ENCODE data around the gene KRTAP17-1. TPM values are rescaled to one million over a fixed set of nuclear protein-coding genes. Genes with fewer than 3 reads are reported as not detected.
"Not testable (repeated sequence)": the region's sequence is repeated elsewhere in the genome, so short reads cannot be mapped to it uniquely, and the experiment has no call there.

Gene KRTAP17-1
- polyA plus RNA-seq, 2 donors, result not detected

DNA sequence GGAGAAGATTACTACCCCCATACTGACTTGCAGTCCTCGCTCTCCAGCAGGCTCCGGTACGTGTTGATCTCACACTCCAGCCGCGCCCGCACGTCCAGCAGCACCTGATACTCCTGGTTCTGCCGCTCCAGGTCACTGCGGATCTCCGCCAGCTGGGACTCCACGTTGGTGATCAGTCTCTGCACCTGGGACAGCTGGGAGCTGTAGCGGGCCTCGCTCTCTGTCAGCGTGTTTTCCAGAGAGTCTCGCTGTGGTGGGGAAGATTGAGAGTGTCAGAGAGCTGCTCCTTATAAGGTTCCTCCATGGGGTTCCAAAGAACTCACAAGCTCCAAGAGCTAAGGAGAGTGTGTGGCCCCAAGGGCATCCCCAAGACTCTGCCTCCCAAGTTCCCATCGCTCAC is 30.9 kb upstream of the KRTAP17-1 start:
- H3K9me3 ChIP-seq (ENCODE audit: control insufficient read depth in 2 of 2, insufficient read depth in 1 of 2, low read depth in 1 of 2, low read length in 1 of 2); H3K36me3 ChIP-seq (ENCODE audit: control insufficient read depth in 2 of 2, insufficient read depth in 2 of 2, low read length in 1 of 2); H3K27me3 ChIP-seq (ENCODE audit: control insufficient read depth in 1 of 2, insufficient read depth in 2 of 2, low read length in 2 of 2); H3K4me3 ChIP-seq (ENCODE audit: low read depth in 1 of 2, low read length in 2 of 2): not testable (repeated sequence)
- H3K27ac ChIP-seq (ENCODE audit: low read depth in 2 of 2, low read length in 1 of 2), result peak overlapping the region in 1 of 2 donors; percentile 28
- H3K4me1 ChIP-seq (ENCODE audit: control insufficient read depth in 2 of 2, insufficient read depth in 2 of 2, low read length in 1 of 2), result peaks cover 6 to 17% of the 10 kb centered on the region in 2 donors
- WGBS, 2 donors, result 67 to 73% methylated on average over 16 of the region's 16 CpGs

DNA sequence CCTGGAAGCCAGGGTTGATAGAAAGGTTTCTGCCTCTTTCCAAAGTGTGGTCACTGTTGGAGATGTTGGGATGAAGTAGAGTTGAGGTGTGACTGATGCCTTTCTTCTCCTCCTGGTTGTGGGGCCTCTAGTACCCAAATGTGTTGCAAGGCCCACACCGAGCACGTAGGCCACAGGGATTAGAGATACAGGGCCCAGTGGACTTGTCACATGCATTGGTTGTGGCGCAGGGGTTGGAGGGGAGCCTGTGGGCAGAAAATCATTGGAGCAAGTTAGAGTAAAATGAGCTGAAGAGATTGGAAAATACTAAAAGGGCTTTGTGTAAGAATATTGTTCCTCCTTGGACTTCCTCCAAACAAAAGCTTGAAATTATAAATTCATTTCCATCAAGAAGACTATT is 30.5 kb upstream of the KRTAP17-1 start:
- Histone ChIP-seq H3K4me1 (ENCODE audit: control insufficient read depth in 2 of 2, insufficient read depth in 2 of 2, low read length in 1 of 2) (peaks cover 6 to 18% of the 10 kb centered on the region in 2 donors), H3K27ac (ENCODE audit: low read depth in 2 of 2, low read length in 1 of 2) (peak overlapping the region in 1 of 2 donors; percentile 28), H3K36me3 (ENCODE audit: control insufficient read depth in 2 of 2, insufficient read depth in 2 of 2, low read length in 1 of 2) (no peaks in the 10 kb centered on the region), H3K27me3 (ENCODE audit: control insufficient read depth in 1 of 2, insufficient read depth in 2 of 2, low read length in 2 of 2) (no peaks in the 10 kb centered on the region), H3K4me3 (ENCODE audit: low read depth in 1 of 2, low read length in 2 of 2) (no peak overlapping the region), H3K9me3 (ENCODE audit: control insufficient read depth in 2 of 2, insufficient read depth in 1 of 2, low read depth in 1 of 2, low read length in 1 of 2) (no peaks in the 10 kb centered on the region)
- 66 to 68% methylated on average over 3 of the region's 3 CpGs for WGBS, 2 donors

DNA sequence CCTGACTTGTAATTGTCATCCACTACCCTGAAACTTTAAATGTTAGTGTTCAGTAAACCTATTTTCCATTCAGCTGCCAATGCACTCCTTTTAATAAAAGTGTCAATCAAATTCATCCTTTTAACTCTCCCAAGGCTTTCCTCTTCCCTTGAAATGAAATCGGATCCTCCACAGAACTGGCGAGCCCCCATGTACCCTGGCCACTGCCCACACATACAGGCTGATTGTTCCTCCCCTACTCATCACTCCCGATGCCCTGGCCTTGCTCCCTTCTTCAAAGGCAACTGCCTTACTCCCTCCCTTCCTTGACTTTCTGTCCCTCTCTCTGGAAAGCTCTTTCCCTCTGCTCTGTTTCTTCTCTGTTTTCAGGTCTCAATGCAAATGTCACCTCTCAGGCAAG is 27.5 kb upstream of the KRTAP17-1 start:
- 68 to 72% methylated on average over 3 of the region's 3 CpGs for WGBS, 2 donors
- no peaks in the 10 kb centered on the region for H3K36me3 ChIP-seq (ENCODE audit: control insufficient read depth in 2 of 2, insufficient read depth in 2 of 2, low read length in 1 of 2)
- peaks cover 6 to 19% of the 10 kb centered on the region in 2 donors for H3K4me1 ChIP-seq (ENCODE audit: control insufficient read depth in 2 of 2, insufficient read depth in 2 of 2, low read length in 1 of 2)
- no peaks in the 10 kb centered on the region for H3K27me3 ChIP-seq (ENCODE audit: control insufficient read depth in 1 of 2, insufficient read depth in 2 of 2, low read length in 2 of 2)
- peak overlapping the region in 1 of 2 donors; percentile 2 for H3K27ac ChIP-seq (ENCODE audit: low read depth in 2 of 2, low read length in 1 of 2)
- H3K9me3 ChIP-seq (ENCODE audit: control insufficient read depth in 2 of 2, insufficient read depth in 1 of 2, low read depth in 1 of 2, low read length in 1 of 2), result no peaks in the 10 kb centered on the region
- no peak overlapping the region for H3K4me3 ChIP-seq (ENCODE audit: low read depth in 1 of 2, low read length in 2 of 2)

- H3K27ac ChIP-seq (ENCODE audit: low read depth in 2 of 2, low read length in 1 of 2), result peak overlapping the region; percentile 53 to 68
- H3K27me3 ChIP-seq (ENCODE audit: control insufficient read depth in 1 of 2, insufficient read depth in 2 of 2, low read length in 2 of 2), result no peaks in the 10 kb centered on the region
- H3K36me3 ChIP-seq (ENCODE audit: control insufficient read depth in 2 of 2, insufficient read depth in 2 of 2, low read length in 1 of 2), result no peaks in the 10 kb centered on the region
- 58 to 59% methylated on average over 7 of the region's 7 CpGs for WGBS, 2 donors
- no peak overlapping the region for H3K4me3 ChIP-seq (ENCODE audit: low read depth in 1 of 2, low read length in 2 of 2)
- H3K4me1 ChIP-seq (ENCODE audit: control insufficient read depth in 2 of 2, insufficient read depth in 2 of 2, low read length in 1 of 2), result peaks cover 6 to 19% of the 10 kb centered on the region in 2 donors
- no peaks in the 10 kb centered on the region for H3K9me3 ChIP-seq (ENCODE audit: control insufficient read depth in 2 of 2, insufficient read depth in 1 of 2, low read depth in 1 of 2, low read length in 1 of 2)
Observed at GRCh38 chr17:41340934-41341861, 25.7 kb upstream of the KRTAP17-1 start.

DNA sequence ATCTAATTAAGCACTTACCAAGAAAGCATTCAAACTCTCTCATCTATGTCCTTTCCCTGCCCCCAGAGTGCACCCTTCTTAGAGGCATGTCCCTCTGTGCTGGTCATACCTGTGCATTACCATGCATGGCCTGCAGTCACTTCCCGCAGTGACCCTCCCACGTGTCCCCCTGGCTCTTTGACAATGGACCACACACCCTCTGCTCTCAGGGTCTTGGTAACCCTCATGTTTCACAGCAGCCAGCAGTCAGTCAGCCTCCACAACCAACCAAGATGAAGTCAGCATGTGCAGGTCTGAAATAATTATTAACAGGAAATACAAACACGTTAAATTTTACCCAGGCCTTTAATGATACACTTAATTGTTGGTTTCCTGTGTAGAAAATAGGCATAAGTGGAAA is 25.0 kb upstream of the KRTAP17-1 start:
- Histone ChIP-seq H3K4me1 (ENCODE audit: control insufficient read depth in 2 of 2, insufficient read depth in 2 of 2, low read length in 1 of 2) (peaks cover 3 to 20% of the 10 kb centered on the region in 2 donors), H3K27ac (ENCODE audit: low read depth in 2 of 2, low read length in 1 of 2) (peak overlapping the region; percentile 55 to 76), H3K9me3 (ENCODE audit: control insufficient read depth in 2 of 2, insufficient read depth in 1 of 2, low read depth in 1 of 2, low read length in 1 of 2) (no peaks in the 10 kb centered on the region), H3K36me3 (ENCODE audit: control insufficient read depth in 2 of 2, insufficient read depth in 2 of 2, low read length in 1 of 2) (no peaks in the 10 kb centered on the region), H3K4me3 (ENCODE audit: low read depth in 1 of 2, low read length in 2 of 2) (no peak overlapping the region), H3K27me3 (ENCODE audit: control insufficient read depth in 1 of 2, insufficient read depth in 2 of 2, low read length in 2 of 2) (no peaks in the 10 kb centered on the region)
- WGBS, 2 donors, result 45 to 55% methylated on average over 3 of the region's 3 CpGs

DNA sequence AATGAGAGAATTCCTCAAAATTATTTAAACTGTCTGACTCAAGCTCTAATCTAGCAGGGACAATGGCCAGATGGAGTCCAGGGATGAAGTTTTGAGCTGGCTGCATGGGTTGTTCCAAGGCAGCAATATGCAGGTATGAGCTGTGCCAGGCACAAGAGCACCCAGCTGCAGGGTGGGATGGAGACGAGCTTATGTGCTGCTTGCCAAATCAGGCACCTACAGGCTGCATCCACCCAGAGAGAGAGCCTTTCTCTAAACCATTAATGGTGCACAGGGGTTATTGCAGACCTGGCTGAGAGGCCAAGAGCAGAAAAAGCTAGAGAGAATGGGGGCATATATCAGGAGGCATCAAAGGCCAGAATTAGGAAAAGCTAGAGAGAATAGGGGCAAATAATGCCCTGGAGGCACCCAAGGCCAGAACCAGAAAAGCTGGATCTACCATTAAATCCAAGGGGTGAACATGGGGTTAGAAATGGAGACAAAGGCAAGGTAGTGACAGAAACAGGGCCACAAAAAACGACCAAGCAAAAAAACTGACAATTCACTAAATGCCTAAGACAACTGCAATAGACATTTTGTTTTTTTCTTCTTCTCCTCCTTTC is 24.2 kb upstream of the KRTAP17-1 start:
- no peak overlapping the region for H3K4me3 ChIP-seq (ENCODE audit: low read depth in 1 of 2, low read length in 2 of 2)
- no peaks in the 10 kb centered on the region for H3K9me3 ChIP-seq (ENCODE audit: control insufficient read depth in 2 of 2, insufficient read depth in 1 of 2, low read depth in 1 of 2, low read length in 1 of 2)
- no peaks in the 10 kb centered on the region for H3K36me3 ChIP-seq (ENCODE audit: control insufficient read depth in 2 of 2, insufficient read depth in 2 of 2, low read length in 1 of 2)
- peak overlapping the region; percentile 76 to 81 for H3K27ac ChIP-seq (ENCODE audit: low read depth in 2 of 2, low read length in 1 of 2)
- WGBS, 2 donors, result 30 to 43% methylated on average over 2 of the region's 2 CpGs
- H3K27me3 ChIP-seq (ENCODE audit: control insufficient read depth in 1 of 2, insufficient read depth in 2 of 2, low read length in 2 of 2), result no peaks in the 10 kb centered on the region
- H3K4me1 ChIP-seq (ENCODE audit: control insufficient read depth in 2 of 2, insufficient read depth in 2 of 2, low read length in 1 of 2), result peaks cover 8 to 26% of the 10 kb centered on the region in 2 donors

DNA sequence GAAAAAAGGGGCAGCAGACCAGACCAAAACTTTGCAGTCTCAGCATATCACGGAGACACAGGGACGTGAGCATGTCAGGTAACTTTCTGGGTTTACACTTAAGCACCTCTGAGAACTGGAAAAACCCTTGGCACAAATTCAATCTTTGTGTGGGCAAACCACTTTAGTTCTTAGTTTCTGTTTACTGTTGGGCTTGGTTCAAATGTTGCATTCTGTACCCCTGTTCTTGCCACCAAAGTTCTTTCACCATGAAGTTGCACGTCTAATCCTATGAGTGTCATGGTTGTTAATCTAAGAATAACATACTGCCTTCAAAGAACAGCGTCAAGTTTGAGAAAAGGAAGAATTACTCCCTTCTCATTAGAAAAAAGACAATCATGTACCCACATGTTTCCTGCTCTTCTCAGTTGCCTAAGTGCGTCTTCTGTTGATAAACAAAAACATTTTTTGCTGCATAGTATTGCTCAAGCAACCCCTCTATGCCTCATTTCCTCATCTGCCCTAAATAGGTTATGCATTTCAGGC is 23.5 kb upstream of the KRTAP17-1 start:
- Histone ChIP-seq H3K27ac (ENCODE audit: low read depth in 2 of 2, low read length in 1 of 2) (peak overlapping the region; percentile 76 to 83), H3K36me3 (ENCODE audit: control insufficient read depth in 2 of 2, insufficient read depth in 2 of 2, low read length in 1 of 2) (no peaks in the 10 kb centered on the region), H3K27me3 (ENCODE audit: control insufficient read depth in 1 of 2, insufficient read depth in 2 of 2, low read length in 2 of 2) (no peaks in the 10 kb centered on the region), H3K4me1 (ENCODE audit: control insufficient read depth in 2 of 2, insufficient read depth in 2 of 2, low read length in 1 of 2) (peaks cover 10 to 30% of the 10 kb centered on the region in 2 donors), H3K9me3 (ENCODE audit: control insufficient read depth in 2 of 2, insufficient read depth in 1 of 2, low read depth in 1 of 2, low read length in 1 of 2) (no peaks in the 10 kb centered on the region), H3K4me3 (ENCODE audit: low read depth in 1 of 2, low read length in 2 of 2) (no peak overlapping the region)
- 19 to 30% methylated on average over 5 of the region's 5 CpGs for WGBS, 2 donors

DNA sequence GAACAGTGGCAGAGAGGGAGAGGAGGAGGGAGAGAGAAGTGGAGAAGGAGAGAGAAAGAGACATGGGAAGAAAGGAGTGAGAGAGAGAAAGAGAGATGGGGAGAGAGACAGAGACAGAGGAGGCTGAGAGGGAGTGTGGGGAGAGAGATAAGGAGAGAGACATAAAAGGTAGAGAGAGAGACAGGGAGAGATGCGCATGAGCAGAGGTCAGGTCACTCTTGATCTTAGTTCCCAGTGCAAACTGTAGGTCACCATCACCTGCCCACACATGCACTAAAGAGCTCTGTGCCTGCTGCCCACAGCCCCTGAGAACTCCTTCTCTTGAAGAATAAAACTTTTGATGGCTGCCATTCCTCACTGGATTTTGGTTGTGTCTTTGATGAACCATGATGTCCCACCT is 20.2 kb upstream of the KRTAP17-1 start:
- Histone ChIP-seq H3K27ac (ENCODE audit: low read depth in 2 of 2, low read length in 1 of 2) (no peak overlapping the region), H3K4me3 (ENCODE audit: low read depth in 1 of 2, low read length in 2 of 2) (no peak overlapping the region), H3K27me3 (ENCODE audit: control insufficient read depth in 1 of 2, insufficient read depth in 2 of 2, low read length in 2 of 2) (no peaks in the 10 kb centered on the region), H3K4me1 (ENCODE audit: control insufficient read depth in 2 of 2, insufficient read depth in 2 of 2, low read length in 1 of 2) (peaks cover 8 to 23% of the 10 kb centered on the region in 2 donors), H3K36me3 (ENCODE audit: control insufficient read depth in 2 of 2, insufficient read depth in 2 of 2, low read length in 1 of 2) (no peaks in the 10 kb centered on the region), H3K9me3 (ENCODE audit: control insufficient read depth in 2 of 2, insufficient read depth in 1 of 2, low read depth in 1 of 2, low read length in 1 of 2) (no peaks in the 10 kb centered on the region)
- WGBS, 2 donors, result 82 to 94% methylated on average over 1 of the region's 1 CpG

DNA sequence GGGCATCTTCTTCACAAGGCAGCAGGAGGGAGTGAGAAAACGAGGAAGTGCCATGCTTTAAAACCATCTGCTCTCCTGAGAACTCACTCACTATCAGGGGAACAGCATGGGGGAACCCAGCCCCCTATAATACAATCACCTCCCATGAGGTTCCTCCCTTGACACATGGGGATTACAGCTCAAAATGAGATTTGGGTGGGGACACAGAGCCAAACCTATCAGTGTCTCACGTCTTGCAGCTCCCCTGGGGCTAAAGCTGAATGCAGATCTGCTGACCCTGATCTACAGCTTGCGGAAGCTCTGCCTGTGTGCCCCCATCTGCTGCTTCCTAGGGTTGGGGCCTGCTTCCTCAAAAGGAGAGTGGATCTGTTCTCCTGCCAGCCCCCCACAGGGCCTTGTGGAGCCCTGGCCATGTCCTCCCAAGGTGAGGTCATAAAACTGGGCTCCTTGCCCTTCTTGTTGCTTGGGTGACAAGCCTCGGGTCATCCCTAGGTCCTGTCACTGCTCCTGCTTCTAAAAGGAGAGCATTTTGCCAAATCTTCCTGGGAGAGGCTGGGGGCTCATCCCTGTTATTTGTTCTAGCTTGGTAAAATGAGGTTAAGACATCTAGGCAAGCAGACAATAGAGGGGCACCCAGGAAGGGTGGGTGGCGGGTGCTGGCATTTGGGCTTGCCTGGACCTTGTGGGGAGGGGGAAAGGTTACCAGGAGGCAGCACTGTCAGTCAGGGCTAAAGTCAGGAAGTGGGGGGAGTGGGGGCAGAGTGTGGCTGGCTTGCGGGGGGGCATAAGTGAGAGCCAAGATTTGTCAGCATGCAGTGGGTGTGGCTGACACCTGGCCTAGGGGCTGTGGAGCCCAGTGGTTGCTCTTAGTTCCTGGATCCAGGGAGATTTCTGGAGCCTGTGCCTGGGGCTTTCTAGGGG is 19.1 kb upstream of the KRTAP17-1 start:
- WGBS, 2 donors, result 62 to 70% methylated on average over 6 of the region's 6 CpGs
- H3K27ac ChIP-seq (ENCODE audit: low read depth in 2 of 2, low read length in 1 of 2), result peak overlapping the region in 1 of 2 donors; percentile 37
- no peaks in the 10 kb centered on the region for H3K27me3 ChIP-seq (ENCODE audit: control insufficient read depth in 1 of 2, insufficient read depth in 2 of 2, low read length in 2 of 2)
- no peaks in the 10 kb centered on the region for H3K9me3 ChIP-seq (ENCODE audit: control insufficient read depth in 2 of 2, insufficient read depth in 1 of 2, low read depth in 1 of 2, low read length in 1 of 2)
- no peaks in the 10 kb centered on the region for H3K36me3 ChIP-seq (ENCODE audit: control insufficient read depth in 2 of 2, insufficient read depth in 2 of 2, low read length in 1 of 2)
- H3K4me3 ChIP-seq (ENCODE audit: low read depth in 1 of 2, low read length in 2 of 2), result no peak overlapping the region
- H3K4me1 ChIP-seq (ENCODE audit: control insufficient read depth in 2 of 2, insufficient read depth in 2 of 2, low read length in 1 of 2), result peaks cover 8 to 19% of the 10 kb centered on the region in 2 donors
